Endothelial cell of umbilical vein (primary cell): Measurements from ENCODE around the gene ZNFX1. TPM values are rescaled to one million over a fixed set of nuclear protein-coding genes. Genes with fewer than 3 reads are reported as not detected.

Experiments
- BruUV-seq: library from RNA; stranded (reverse); fragments of 400-500 nt; replicated peaks from 2 replicates; lab custom pipeline; 2021; lab: Mats Ljungman, UMichigan
- CTCF ChIA-PET: fragments of 300-600, 350-600 bp; sonication (Branson Sonifier 250); formaldehyde crosslinking; loops from one replicate; lab custom pipeline; 2021; ENCODE audit warnings: antibody characterized with exemption, inconsistent platforms; lab: Charles Lee
- POLR2A ChIA-PET: fragments of 300-600, 350-600 bp; sonication (Branson Sonifier 250); formaldehyde crosslinking; loops from one replicate; lab custom pipeline; 2021; ENCODE audit warnings: antibody characterized with exemption, inconsistent platforms; lab: Charles Lee
- DNase-seq: peaks from one replicate; pipeline ENCODE4 v3.0.0-alpha.2; 2011; ENCODE audit warnings: low read depth, low spot score
- FAIRE-seq: peaks from 2 replicates; lab custom pipeline; 2011; peaks lifted over from hg19 to GRCh38; lab: Jason Lieb, UNC
- H2AFZ ChIP-seq: 2 replicates; pipeline ENCODE4 v1.6.0; 2012; ENCODE audit warnings: low read depth, low read length, control low read depth, inconsistent platforms
- H3K27ac ChIP-seq: 2 replicates; pipeline ENCODE4 v1.5.1; 2011; ENCODE audit warnings: low read depth, mild to moderate bottlenecking, control low read depth, low read length, moderate library complexity; ENCODE audit not compliant: insufficient read depth
- H3K27me3 ChIP-seq, 2 experiments: 2 replicates each; pipeline versions ENCODE4 v1.6.0 to v1.6.1; 2011; ENCODE audit warnings: low read length in 2 of 2, mixed read lengths in 1 of 2; ENCODE audit not compliant: control insufficient read depth in 2 of 2, insufficient read depth in 2 of 2
- H3K36me3 ChIP-seq, 2 experiments: 2 replicates in 1 of 2; 3 replicates in 1 of 2; pipeline ENCODE4 v1.5.1; 2011; ENCODE audit warnings: low read length in 2 of 2, mild to moderate bottlenecking in 1 of 2, moderate library complexity in 1 of 2; ENCODE audit not compliant: control insufficient read depth in 2 of 2, insufficient read depth in 2 of 2; ENCODE audit errors: extremely low read depth in 1 of 2
- H3K4me1 ChIP-seq: 3 replicates; pipeline ENCODE4 v1.5.1; 2011; ENCODE audit warnings: mild to moderate bottlenecking, low read length; ENCODE audit not compliant: control insufficient read depth, insufficient read depth; ENCODE audit errors: extremely low read depth
- H3K4me2 ChIP-seq: 2 replicates; pipeline ENCODE4 v1.6.1; 2011; ENCODE audit warnings: low read length, control low read depth, mixed read lengths; ENCODE audit not compliant: insufficient read depth
- H3K4me3 ChIP-seq, 3 experiments: fragments of 200-600 bp in 1 of 3; sonication (generic), shearing (Covaris generic) in 1 of 3; replicated peaks in 1 of 3; 2 replicates each; pipeline ENCODE4 v1.5.1; 2011 to 2016; ENCODE audit warnings: control low read depth in 3 of 3, low read length in 3 of 3, mild to moderate bottlenecking in 2 of 3, inconsistent platforms in 1 of 3, low read depth in 1 of 3, moderate library complexity in 1 of 3; ENCODE audit not compliant: insufficient read depth in 1 of 3
- H3K79me2 ChIP-seq: 2 replicates; pipeline ENCODE4 v1.6.0; 2012; ENCODE audit warnings: low read length, inconsistent platforms; ENCODE audit not compliant: control insufficient read depth, insufficient read depth
- H3K9ac ChIP-seq: replicated peaks from 2 replicates; pipeline ENCODE3; 2011; ENCODE audit warnings: low read length, control low read depth; ENCODE audit not compliant: insufficient read depth; ENCODE audit errors: extremely low read depth
- H3K9me1 ChIP-seq: replicated peaks from 3 replicates; pipeline ENCODE4 v1.6.0; 2011; ENCODE audit warnings: mild to moderate bottlenecking, low read length; ENCODE audit not compliant: control insufficient read depth, insufficient read depth; ENCODE audit errors: extremely low read depth
- H3K9me3 ChIP-seq: replicated peaks from 2 replicates; pipeline ENCODE4 v1.5.1; 2012; ENCODE audit warnings: low read length, inconsistent platforms; ENCODE audit not compliant: control insufficient read depth, insufficient read depth
- H4K20me1 ChIP-seq: replicated peaks from 2 replicates; pipeline ENCODE3; 2011; ENCODE audit warnings: mild to moderate bottlenecking, low read length; ENCODE audit not compliant: control insufficient read depth, insufficient read depth; ENCODE audit errors: extremely low read depth
- CTCF ChIP-seq, 2 donors: IDR thresholded peaks; 1 replicate in 1 of 2; 2 replicates in 1 of 2; pipeline ENCODE4 v1.5.1; 2011; ENCODE audit warnings: low read length in 2 of 2, mild to moderate bottlenecking in 2 of 2, moderate library complexity in 2 of 2, control low read depth in 1 of 2, inconsistent platforms in 1 of 2, low read depth in 1 of 2; ENCODE audit not compliant: insufficient read depth in 1 of 2; ENCODE audit errors: extremely low read depth in 1 of 2
- EZH2 ChIP-seq: IDR thresholded peaks from 2 replicates; pipeline ENCODE4 v1.6.1; 2012; ENCODE audit warnings: borderline replicate concordance, low read depth, mild to moderate bottlenecking, moderate library complexity, low read length, inconsistent platforms; ENCODE audit not compliant: severe bottlenecking
- FOS ChIP-seq: IDR thresholded peaks from 2 replicates; pipeline ENCODE4 v1.6.1; 2011; ENCODE audit warnings: mild to moderate bottlenecking, low read length, moderate library complexity, borderline replicate concordance; ENCODE audit not compliant: insufficient read depth
- GATA2 ChIP-seq: IDR thresholded peaks from 2 replicates; pipeline ENCODE4 v1.7.0; 2011; ENCODE audit warnings: low read depth, mild to moderate bottlenecking, moderate library complexity, mixed read lengths, low read length; ENCODE audit not compliant: insufficient read length, insufficient read depth
- JUN ChIP-seq: IDR thresholded peaks from 2 replicates; pipeline ENCODE4 v1.6.1; 2011; ENCODE audit warnings: borderline replicate concordance, low read depth; ENCODE audit not compliant: insufficient read length, insufficient read depth
- MAX ChIP-seq: IDR thresholded peaks from 2 replicates; pipeline ENCODE4 v1.6.1; 2011; ENCODE audit not compliant: insufficient read depth, insufficient read length
- MYC ChIP-seq: IDR thresholded peaks from one replicate; pipeline ENCODE4 v1.6.1; 2011; ENCODE audit warnings: mild to moderate bottlenecking, low read depth, low read length
- POLR2A ChIP-seq: IDR thresholded peaks from 2 replicates; pipeline ENCODE4 v1.6.1; 2012; ENCODE audit warnings: low read depth, mild to moderate bottlenecking, control low read depth, low read length
- POLR2AphosphoS5 ChIP-seq: IDR thresholded peaks from 2 replicates; pipeline ENCODE4 v1.6.1; 2012; ENCODE audit warnings: low read depth, mild to moderate bottlenecking, control low read depth, low read length, moderate library complexity; ENCODE audit not compliant: insufficient read depth
- dilution Hi-C: fragments of 300-500 bp; cut with MboI; formaldehyde crosslinking; loops from one replicate; pipeline ENCODE4 v1.15.0; 2019; ENCODE audit warnings: low sequenced_read_pairs; ENCODE audit not compliant: extremely low pct_ligation_motif_present
- intact Hi-C: fragments of 100-400 bp; cut with micrococcal nuclease; formaldehyde crosslinking; loops from one replicate; pipeline ENCODE4 v1.10.0; 2022
- polyA plus RNA-seq, 4 experiments: library from polyadenylated mRNA; depleted of rRNA in 3 of 4; stranded (reverse) in 3 of 4; unstranded in 1 of 4; fragments of >200 nt; gene quantifications; 2 replicates each; pipeline versions ENCODE4 v1.2.1 to v1.2.3, GENCODE V29; 2011 to 2012; ENCODE audit warnings: missing spikeins in 1 of 4
- total RNA-seq: library from RNA; stranded (reverse); gene quantifications from 2 replicates; pipeline ENCODE4 v1.2.3, GENCODE V29; 2021

The ZNFX1 gene
- total and polyA plus RNA-seq, 2 donors (not counting 3 experiments of a cell fraction or from before 2014, with no cell fraction given), result 8.3 to 27.9 TPM

- TF ChIP-seq POLR2AphosphoS5, result no peak
- DNase-seq (no peak), FAIRE-seq (no peak)
- Histone ChIP-seq H4K20me1 (no peaks in the 10 kb centered on the region), H3K9me1 (no peaks in the 10 kb centered on the region), H3K9me3 (no peaks in the 10 kb centered on the region), H3K36me3 (peaks cover 36 to 43% of the 10 kb centered on the region in 2 experiments), H3K27me3 (no peaks in the 10 kb centered on the region), H3K4me2 (no peak overlapping the region), H3K79me2 (peaks cover 16% of the 10 kb centered on the region), H3K4me1 (peaks cover 13% of the 10 kb centered on the region), H3K27ac (no peak overlapping the region), H3K4me3 (no peak overlapping the region), H2AFZ (no peak overlapping the region), H3K9ac (no peak overlapping the region)
- ChIA-PET CTCF (interaction anchor here (1.2 to 4.0 kb wide), 2 partner anchors 14 to 60 kb away, joined by 8 to 27 read pairs; no protein-coding TSS in a partner anchor), POLR2A (interaction anchor here (0.7 kb wide), 1 partner anchor 63 kb away, joined by 7 read pairs; no protein-coding TSS in a partner anchor)
- dilution Hi-C loops (no loop called here), intact Hi-C loops (no loop called here)
- no TSS peak for BruUV-seq
Observed at GRCh38 chr20:49260218-49260617, 17.6 kb downstream of the ZNFX1 start.

- ChIA-PET CTCF (interaction anchor here (1.2 to 4.0 kb wide), 2 partner anchors 14 to 61 kb away, joined by 8 to 27 read pairs; no protein-coding TSS in a partner anchor), POLR2A (interaction anchor here (0.7 kb wide), 1 partner anchor 64 kb away, joined by 7 read pairs; no protein-coding TSS in a partner anchor)
- H3K36me3 ChIP-seq, result peaks cover 32 to 44% of the 10 kb centered on the region in 2 experiments
- intact Hi-C loops (no loop called here), dilution Hi-C loops (no loop called here)
- no peaks in the 10 kb centered on the region for H3K27me3 ChIP-seq
- no peak overlapping the region for H3K4me3 ChIP-seq
- FAIRE-seq (no peak), DNase-seq (no peak)
- H3K27ac ChIP-seq, result no peak overlapping the region
- H3K4me2 ChIP-seq, result no peak overlapping the region
- no peaks in the 10 kb centered on the region for H3K9me1 ChIP-seq
- H3K9me3 ChIP-seq, result no peaks in the 10 kb centered on the region
- TF ChIP-seq POLR2AphosphoS5 (no peak), POLR2A (no peak), CTCF (IDR thresholded peaks at IDR 0.05; ENCODE audit: extremely low read depth in 1 of 2, insufficient read depth in 1 of 2, low read depth in 1 of 2, low read length in 2 of 2) (no peak), MYC (no peak), EZH2 (no peak), JUN (no peak), GATA2 (no peak), MAX (no peak), FOS (no peak)
- H2AFZ ChIP-seq, result no peak overlapping the region
- peaks cover 12% of the 10 kb centered on the region for H3K79me2 ChIP-seq
- no peaks in the 10 kb centered on the region for H4K20me1 ChIP-seq
- no peak overlapping the region for H3K9ac ChIP-seq
- BruUV-seq, result no TSS peak
- peaks cover 9% of the 10 kb centered on the region for H3K4me1 ChIP-seq
Observed at GRCh38 chr20:49259799-49260198, 18.1 kb downstream of the ZNFX1 start.
